Stimulated activated CD4-positive, alpha-beta T cell treated with anti-CD3 and anti-CD28 coated beads, TNF-alpha, amount 100 ng/mL, for 48 hours (primary cell): Measurements from ENCODE around the gene METAP1.
"Not testable (repeated sequence)": the region's sequence is repeated elsewhere in the genome, so short reads cannot be mapped to it uniquely, and the experiment has no call there.

ENCODE experiments used
- DNase-seq, 3 donors: peaks; one replicate each; pipeline ENCODE4 v3.0.0-alpha.2; 2020; ENCODE audit warnings: low read depth in 3 of 3

The METAP1 gene

GRCh38 chr4:99059550-99059949 lies 64.0 kb downstream of the METAP1 start:
- DNase-seq = no peak

GRCh38 chr4:99061048-99061700 lies 65.7 kb downstream of the METAP1 start:
- DNase-seq = no peak

GRCh38 chr4:99062120-99062519 lies 66.6 kb downstream of the METAP1 start:
- no peak for DNase-seq

GRCh38 chr4:99065521-99065920 lies 70.0 kb downstream of the METAP1 start:
- DNase-seq = not testable (repeated sequence)

GRCh38 chr4:99067617-99068016 lies 72.1 kb downstream of the METAP1 start:
- no peak for DNase-seq

- no peak for DNase-seq
Observed at GRCh38 chr4:99071159-99071558, 75.6 kb downstream of the METAP1 start.

- no peak for DNase-seq
Observed at GRCh38 chr4:99074816-99075215, 79.3 kb downstream of the METAP1 start.

GRCh38 chr4:99076292-99076976 lies 80.9 kb downstream of the METAP1 start:
- no peak for DNase-seq

GRCh38 chr4:99077177-99077576 lies 81.7 kb downstream of the METAP1 start:
- DNase-seq = no peak

- DNase-seq = no peak
Observed at GRCh38 chr4:99078336-99078735, 82.8 kb downstream of the METAP1 start.

- DNase-seq = no peak
Observed at GRCh38 chr4:99078931-99079624, 83.6 kb downstream of the METAP1 start.

- no peak for DNase-seq
Observed at GRCh38 chr4:99079625-99080295, 84.2 kb downstream of the METAP1 start.

GRCh38 chr4:99080869-99081268 lies 85.3 kb downstream of the METAP1 start:
- not testable (repeated sequence) for DNase-seq

- no peak for DNase-seq
Observed at GRCh38 chr4:99082192-99082591, 86.7 kb downstream of the METAP1 start.

- DNase-seq = no peak
Observed at GRCh38 chr4:99084595-99084994, 89.1 kb downstream of the METAP1 start.

GRCh38 chr4:99088023-99088449 lies 92.5 kb downstream of the METAP1 start:
- DNase-seq = peak in 1 of 3 donors; percentile 2

- DNase-seq = peak; percentile 84 to 91 (median 85)
Observed at GRCh38 chr4:99088481-99089365, 93.2 kb downstream of the METAP1 start, which contains the start of gene ADH5. Gene ADH5 (minus strand): TSS chr4:99088788. CDS start chr4:99088700, 88 bp downstream.

GRCh38 chr4:99090481-99091215 lies 95.1 kb downstream of the METAP1 start:
- DNase-seq = no peak

- no peak for DNase-seq
Observed at GRCh38 chr4:99091216-99091575, 95.7 kb downstream of the METAP1 start.

- not testable (repeated sequence) for DNase-seq
Observed at GRCh38 chr4:99091841-99092240, 96.3 kb downstream of the METAP1 start.
